Common myeloid progenitor, CD34-positive (primary cell): ENCODE results near the gene TNS1.

Experiments
- CTCF ChIA-PET: fragments of 350-600 bp; sonication (Branson Sonifier 250); formaldehyde crosslinking; loops from one replicate; lab custom pipeline; 2021; ENCODE audit warnings: antibody characterized with exemption; lab: Charles Lee
- POLR2A ChIA-PET: fragments of 350-600 bp; sonication (Branson Sonifier 250); formaldehyde crosslinking; loops from one replicate; lab custom pipeline; 2021; ENCODE audit warnings: antibody characterized with exemption; lab: Charles Lee
- DNase-seq, 3 donors: peaks; one replicate each; pipeline versions ENCODE4 v3.0.0 to v3.0.0-alpha.2; 2013
- H3K27ac ChIP-seq, 2 experiments: 1 replicate in 1 of 2; 2 replicates in 1 of 2; pipeline ENCODE4 v1.7.0; 2013; ENCODE audit warnings: inconsistent platforms in 2 of 2, low read length in 2 of 2, mild to moderate bottlenecking in 2 of 2, low read depth in 1 of 2, moderate library complexity in 1 of 2; ENCODE audit not compliant: severe bottlenecking in 2 of 2, insufficient read depth in 1 of 2, poor library complexity in 1 of 2
- H3K27me3 ChIP-seq, 5 experiments: replicated peaks in 2 of 5; 1 replicate in 3 of 5; 2 replicates in 2 of 5; pipeline versions ENCODE4 v1.6.1 to v1.7.0; 2013; ENCODE audit warnings: low read length in 4 of 5, mild to moderate bottlenecking in 2 of 5, moderate library complexity in 2 of 5, inconsistent platforms in 1 of 5; ENCODE audit not compliant: insufficient read depth in 5 of 5, control insufficient read depth in 4 of 5
- H3K36me3 ChIP-seq, 4 experiments: 1 replicate in 2 of 4; 2 replicates in 2 of 4; pipeline versions ENCODE4 v1.6.1 to v1.7.0; 2013; ENCODE audit warnings: low read length in 3 of 4, control low read depth in 1 of 4, mild to moderate bottlenecking in 1 of 4; ENCODE audit not compliant: control insufficient read depth in 4 of 4, insufficient read depth in 4 of 4
- H3K4me1 ChIP-seq, 4 experiments: 1 replicate in 3 of 4; 2 replicates in 1 of 4; pipeline versions ENCODE4 v1.6.1 to v1.7.1; 2013; ENCODE audit warnings: low read length in 3 of 4, mild to moderate bottlenecking in 3 of 4, control low read depth in 1 of 4, inconsistent platforms in 1 of 4, moderate library complexity in 1 of 4; ENCODE audit not compliant: control insufficient read depth in 4 of 4, insufficient read depth in 4 of 4; ENCODE audit errors: control extremely low read depth in 1 of 4
- H3K4me3 ChIP-seq, 7 experiments: 1 replicate in 4 of 7; 2 replicates in 3 of 7; pipeline versions ENCODE4 v1.5.1 to v1.7.0; 2013; ENCODE audit warnings: mild to moderate bottlenecking in 7 of 7, low read length in 6 of 7, moderate library complexity in 6 of 7, inconsistent platforms in 2 of 7, low read depth in 2 of 7, control low read depth in 1 of 7; ENCODE audit not compliant: insufficient read depth in 4 of 7, control insufficient read depth in 1 of 7; ENCODE audit errors: extremely low read depth in 1 of 7
- H3K9me3 ChIP-seq, 5 experiments: 1 replicate in 4 of 5; 2 replicates in 1 of 5; pipeline versions ENCODE4 v1.6.1 to v1.7.1; 2013; ENCODE audit warnings: low read length in 4 of 5, mild to moderate bottlenecking in 2 of 5, inconsistent platforms in 1 of 5, low read depth in 1 of 5, moderate library complexity in 1 of 5; ENCODE audit not compliant: control insufficient read depth in 4 of 5, insufficient read depth in 2 of 5; ENCODE audit errors: control extremely low read depth in 1 of 5
- WGBS: methylation state at CpG from one replicate; pipeline ENCODE4 v1.1.5; 2013; ENCODE audit not compliant: insufficient coverage; 5-methylcytosine and 5-hydroxymethylcytosine counted together

TNS1 gene

DNA sequence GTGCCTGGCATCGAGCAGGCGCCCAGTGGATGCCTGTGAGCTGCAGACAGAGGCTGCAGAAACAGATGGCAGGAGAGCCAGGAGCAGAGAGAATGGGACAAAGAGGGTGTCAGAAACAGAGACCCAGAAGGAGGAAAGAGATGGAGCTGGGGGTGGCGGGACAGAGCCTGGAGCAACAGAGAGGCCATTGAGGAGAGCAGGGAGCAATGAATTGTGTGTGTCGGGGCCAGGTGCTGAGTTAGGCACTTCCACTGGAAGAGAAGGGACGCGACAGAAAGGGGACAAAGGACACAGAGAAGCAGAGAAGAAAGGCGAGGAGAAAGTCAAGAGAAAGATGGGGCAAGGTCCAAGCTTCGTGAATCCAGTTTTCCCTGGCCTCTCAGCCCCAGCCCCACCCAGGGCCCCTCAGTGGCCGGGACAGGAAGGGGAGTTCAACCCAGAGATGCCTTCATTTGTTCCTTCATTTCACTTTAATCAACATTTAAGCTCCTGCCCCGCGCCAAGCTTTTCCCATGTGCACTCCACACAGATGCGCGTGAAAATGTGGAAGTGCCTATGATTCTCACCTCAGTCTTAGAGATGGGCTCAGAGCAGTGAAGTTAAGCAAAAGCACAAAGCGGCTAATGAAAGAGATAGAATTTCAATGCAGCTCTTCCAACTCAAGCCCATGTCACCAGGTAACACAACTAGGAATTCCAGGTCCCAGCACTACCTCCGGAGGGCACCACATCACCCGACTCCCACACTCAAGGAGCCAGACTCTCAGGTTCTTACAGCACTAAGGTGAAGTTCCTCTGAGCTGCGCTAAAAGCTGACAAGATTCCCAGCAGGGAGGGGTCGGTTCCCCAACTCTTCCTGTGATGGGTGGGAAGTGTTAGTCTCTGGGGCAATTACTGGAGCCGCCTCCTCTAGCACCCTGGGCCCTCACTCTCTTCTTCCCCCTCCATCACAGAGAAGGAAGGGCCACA is 55.1 kb downstream of the TNS1 start:
- no peak overlapping the region for H3K27ac ChIP-seq
- ChIA-PET POLR2A (no interaction called here), CTCF (interaction anchor here (0.8 to 2.4 kb wide), 8 partner anchors 13 to 162 kb away, joined by 3 to 7 read pairs (median 4); no protein-coding TSS in a partner anchor)
- no peak overlapping the region for H3K4me3 ChIP-seq
- no peak for DNase-seq
- 98% methylated on average over 16 of the region's 19 CpGs for WGBS
- no peaks in the 10 kb centered on the region for H3K36me3 ChIP-seq
- H3K9me3 ChIP-seq, result no peaks in the 10 kb centered on the region
- no peaks in the 10 kb centered on the region for H3K27me3 ChIP-seq
- peaks cover 3 to 27% (median 16%) of the 10 kb centered on the region in 4 experiments for H3K4me1 ChIP-seq

DNA sequence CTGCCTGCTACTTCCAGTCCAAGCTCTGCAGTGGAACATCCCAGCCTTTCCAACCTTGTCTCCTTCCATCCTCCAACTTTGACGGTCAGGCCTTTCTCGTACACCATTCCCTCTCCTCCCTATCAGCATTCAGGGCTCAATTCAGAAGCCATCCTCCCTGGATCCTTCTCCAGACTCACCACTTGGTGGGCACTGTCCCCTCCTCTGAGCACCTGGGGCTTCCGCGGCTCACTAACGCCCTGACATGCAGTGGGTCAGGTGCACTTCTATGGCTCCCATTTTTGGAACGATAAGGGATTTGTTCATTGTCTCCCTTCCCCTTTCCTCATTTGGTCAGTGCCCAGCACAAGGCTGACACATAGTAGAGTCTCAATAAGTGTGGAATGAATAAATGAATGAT is 56.7 kb downstream of the TNS1 start:
- Histone ChIP-seq H3K27ac (no peak overlapping the region), H3K4me1 (peaks cover 3 to 43% (median 32%) of the 10 kb centered on the region in 4 experiments), H3K27me3 (no peaks in the 10 kb centered on the region), H3K9me3 (no peaks in the 10 kb centered on the region), H3K4me3 (no peak overlapping the region), H3K36me3 (no peaks in the 10 kb centered on the region)
- POLR2A ChIA-PET, result no interaction called here
- CTCF ChIA-PET, result interaction anchor here (0.6 to 4.8 kb wide), 6 partner anchors 8 to 94 kb away, joined by 3 to 32 read pairs (median 4); no protein-coding TSS in a partner anchor
- DNase-seq, result no peak
- WGBS, result 95% methylated on average over 3 of the region's 6 CpGs

- H3K36me3 ChIP-seq, result no peaks in the 10 kb centered on the region
- ChIA-PET POLR2A (no interaction called here), CTCF (interaction anchor here (1.2 to 4.8 kb wide), 8 partner anchors 8 to 54 kb away, joined by 3 to 32 read pairs (median 4); no protein-coding TSS in a partner anchor)
- H3K27me3 ChIP-seq, result no peaks in the 10 kb centered on the region
- H3K27ac ChIP-seq, result no peak overlapping the region
- WGBS, result 93% methylated on average over 3 of the region's 5 CpGs
- H3K9me3 ChIP-seq, result no peaks in the 10 kb centered on the region
- H3K4me3 ChIP-seq, result no peak overlapping the region
- peaks cover 3 to 48% (median 37%) of the 10 kb centered on the region in 4 experiments for H3K4me1 ChIP-seq
- no peak for DNase-seq
Observed at GRCh38 chr2:217945530-217945929, 57.3 kb downstream of the TNS1 start.

GRCh38 chr2:217944923-217945322 is 57.9 kb downstream of the TNS1 start:
- Histone ChIP-seq H3K27me3 (no peaks in the 10 kb centered on the region), H3K4me3 (no peak overlapping the region), H3K36me3 (no peaks in the 10 kb centered on the region), H3K9me3 (no peaks in the 10 kb centered on the region), H3K4me1 (peaks cover 3 to 54% (median 39%) of the 10 kb centered on the region in 4 experiments), H3K27ac (no peak overlapping the region)
- 100% methylated on average over 1 of the region's 8 CpGs for WGBS
- no peak for DNase-seq
- ChIA-PET CTCF (interaction anchor here (0.8 to 4.8 kb wide), 7 partner anchors 8 to 155 kb away, joined by 3 to 32 read pairs (median 4); no protein-coding TSS in a partner anchor), POLR2A (no interaction called here)

DNA sequence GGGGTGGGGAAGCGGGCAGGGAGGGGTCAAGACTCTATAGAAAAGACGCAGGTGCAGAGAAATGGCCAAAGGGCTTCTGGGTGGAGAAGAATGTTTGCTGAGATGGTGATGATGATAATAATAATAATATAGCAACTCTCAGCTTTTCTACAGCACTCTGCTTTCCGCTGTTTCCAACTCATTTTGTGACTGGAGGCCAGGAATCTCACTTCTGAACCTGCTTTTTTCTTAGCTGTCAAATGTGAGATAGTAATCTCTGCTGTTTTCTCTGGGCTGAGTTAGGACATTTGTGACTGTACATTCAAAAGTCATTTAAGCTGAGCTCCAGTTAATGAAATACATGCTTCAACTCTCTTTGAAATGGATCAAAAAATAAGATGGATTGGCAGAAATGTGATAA is 58.4 kb downstream of the TNS1 start:
- H3K9me3 ChIP-seq, result no peaks in the 10 kb centered on the region
- no peak for DNase-seq
- ChIA-PET POLR2A (no interaction called here), CTCF (interaction anchor here (0.8 to 4.8 kb wide), 9 partner anchors 9 to 162 kb away, joined by 3 to 32 read pairs (median 4); no protein-coding TSS in a partner anchor)
- no peaks in the 10 kb centered on the region for H3K27me3 ChIP-seq
- H3K27ac ChIP-seq, result no peak overlapping the region
- H3K4me3 ChIP-seq, result no peak overlapping the region
- peaks cover 3 to 59% (median 41%) of the 10 kb centered on the region in 4 experiments for H3K4me1 ChIP-seq
- WGBS, result no CpG with 5 or more reads among the region's 3 CpGs
- H3K36me3 ChIP-seq, result no peaks in the 10 kb centered on the region

GRCh38 chr2:217943446-217944321 is 59.1 kb downstream of the TNS1 start:
- POLR2A ChIA-PET, result no interaction called here
- H3K4me1 ChIP-seq, result peaks cover 3 to 59% (median 41%) of the 10 kb centered on the region in 4 experiments
- CTCF ChIA-PET, result interaction anchor here (0.8 to 4.8 kb wide), 10 partner anchors 8 to 161 kb away, joined by 3 to 32 read pairs (median 4); no protein-coding TSS in a partner anchor

More at GRCh38 chr2:217943446-217944321, 59.1 kb downstream of the TNS1 start:
- Histone ChIP-seq H3K9me3 (no peaks in the 10 kb centered on the region), H3K4me3 (peak overlapping the region in 4 of 7 experiments; percentile 5 to 74 (median 31)), H3K27me3 (no peaks in the 10 kb centered on the region), H3K27ac (no peak overlapping the region), H3K36me3 (no peaks in the 10 kb centered on the region)
- WGBS, result 10% methylated on average over 16 of the region's 16 CpGs
- peak in 2 of 3 donors; percentile 59 to 70 for DNase-seq
